MM.1S (cell line): Measurements from ENCODE around the gene PDZRN3.

Experiments used
- EZH2 ChIP-seq: fragments of 300-600 bp; sonication (generic); optimal IDR thresholded peaks from 2 replicates; pipeline ENCODE3; 2017; ENCODE audit warnings: low read depth, mild to moderate bottlenecking, antibody characterized with exemption, low read length, mixed read lengths
- TF ChIP-seq, protein P1 (sequence below): fragments of 300-600 bp; sonication (generic); IDR thresholded peaks from 2 replicates; pipeline ENCODE4 v1.5.1; 2016; ENCODE audit warnings: antibody characterized with exemption, low read length, mixed read lengths

DNA sequence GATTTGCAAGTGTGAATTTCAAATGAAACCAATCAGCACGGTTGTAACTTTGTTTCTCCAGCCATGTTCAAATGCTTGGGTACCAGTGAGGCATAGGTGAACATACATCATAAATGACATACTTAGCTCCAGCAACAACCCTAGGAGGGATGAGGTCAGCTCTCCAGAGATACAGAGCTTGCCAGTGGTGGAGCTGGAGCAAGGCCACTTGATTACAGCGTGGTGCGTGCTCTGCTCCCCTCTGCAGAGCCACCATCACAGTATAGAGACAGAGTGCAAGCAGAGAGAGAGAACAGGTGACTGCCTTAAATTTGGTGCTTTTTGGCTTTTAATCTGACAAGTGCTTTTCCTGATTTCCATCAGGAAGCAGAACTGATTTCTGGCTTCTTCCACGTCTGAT, 275.1 kb downstream of the PDZRN3 start:
- TF ChIP-seq, protein P1, sequence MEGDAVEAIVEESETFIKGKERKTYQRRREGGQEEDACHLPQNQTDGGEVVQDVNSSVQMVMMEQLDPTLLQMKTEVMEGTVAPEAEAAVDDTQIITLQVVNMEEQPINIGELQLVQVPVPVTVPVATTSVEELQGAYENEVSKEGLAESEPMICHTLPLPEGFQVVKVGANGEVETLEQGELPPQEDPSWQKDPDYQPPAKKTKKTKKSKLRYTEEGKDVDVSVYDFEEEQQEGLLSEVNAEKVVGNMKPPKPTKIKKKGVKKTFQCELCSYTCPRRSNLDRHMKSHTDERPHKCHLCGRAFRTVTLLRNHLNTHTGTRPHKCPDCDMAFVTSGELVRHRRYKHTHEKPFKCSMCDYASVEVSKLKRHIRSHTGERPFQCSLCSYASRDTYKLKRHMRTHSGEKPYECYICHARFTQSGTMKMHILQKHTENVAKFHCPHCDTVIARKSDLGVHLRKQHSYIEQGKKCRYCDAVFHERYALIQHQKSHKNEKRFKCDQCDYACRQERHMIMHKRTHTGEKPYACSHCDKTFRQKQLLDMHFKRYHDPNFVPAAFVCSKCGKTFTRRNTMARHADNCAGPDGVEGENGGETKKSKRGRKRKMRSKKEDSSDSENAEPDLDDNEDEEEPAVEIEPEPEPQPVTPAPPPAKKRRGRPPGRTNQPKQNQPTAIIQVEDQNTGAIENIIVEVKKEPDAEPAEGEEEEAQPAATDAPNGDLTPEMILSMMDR: no peak
- TF ChIP-seq EZH2: no peak
